A673 (cell line): Measurements from ENCODE around the gene RCBTB2. TPM values are rescaled to one million over a fixed set of nuclear protein-coding genes. Genes with fewer than 3 reads are reported as not detected.

Source experiments
- BruUV-seq: library from RNA; stranded (reverse); fragments of 400-500 nt; replicated peaks from 2 replicates; lab custom pipeline; 2021; lab: Mats Ljungman, UMichigan
- CTCF ChIA-PET: fragments of 300-600 bp; sonication (Branson Sonifier 250); formaldehyde crosslinking; loops from one replicate; lab custom pipeline; 2022; ENCODE audit warnings: antibody characterized with exemption; lab: Charles Lee
- POLR2A ChIA-PET: fragments of 300-600 bp; sonication (Branson Sonifier 250); formaldehyde crosslinking; loops from one replicate; lab custom pipeline; 2022; ENCODE audit warnings: antibody characterized with exemption; ENCODE audit not compliant: low non-redundant PET; lab: Charles Lee
- DNase-seq: peaks from one replicate; pipeline ENCODE4 v3.0.0-alpha.2; 2015; ENCODE audit warnings: low spot score
- H3K27ac ChIP-seq: fragments of 200-600 bp; sonication (generic); 2 replicates; pipeline ENCODE4 v1.5.1; 2016; ENCODE audit warnings: mixed run types, low read depth, mild to moderate bottlenecking, mixed read lengths, antibody characterized with exemption, low read length; ENCODE audit not compliant: poor library complexity, severe bottlenecking
- H3K27me3 ChIP-seq: fragments of 200-600 bp; sonication (generic); replicated peaks from 2 replicates; pipeline ENCODE4 v1.6.1; 2017; ENCODE audit warnings: mixed run types, low read depth, mild to moderate bottlenecking, mixed read lengths, antibody characterized with exemption, low read length; ENCODE audit not compliant: insufficient read depth, poor library complexity
- H3K36me3 ChIP-seq: fragments of 200-600 bp; sonication (generic); 2 replicates; pipeline ENCODE4 v1.6.1; 2016; ENCODE audit warnings: mixed run types, mild to moderate bottlenecking, mixed read lengths, antibody characterized with exemption, low read length; ENCODE audit not compliant: insufficient read depth, poor library complexity, severe bottlenecking
- H3K4me1 ChIP-seq: fragments of 200-600 bp; sonication (generic); 2 replicates; pipeline ENCODE4 v1.6.1; 2017; ENCODE audit warnings: mixed run types, mild to moderate bottlenecking, mixed read lengths, antibody characterized with exemption, low read length; ENCODE audit not compliant: insufficient read depth, poor library complexity, severe bottlenecking
- H3K4me3 ChIP-seq: fragments of 200-600 bp; sonication (generic); 2 replicates; pipeline ENCODE4 v1.5.1; 2016; ENCODE audit warnings: low read depth, mixed run types, mild to moderate bottlenecking, mixed read lengths, low read length; ENCODE audit not compliant: poor library complexity, severe bottlenecking
- H3K9me3 ChIP-seq: fragments of 200-600 bp; sonication (generic); 2 replicates; pipeline ENCODE4 v1.6.1; 2016; ENCODE audit warnings: mixed run types, low read depth, mild to moderate bottlenecking, mixed read lengths, antibody characterized with exemption, low read length; ENCODE audit not compliant: poor library complexity, severe bottlenecking
- EZH2 ChIP-seq: fragments of 200-600 bp; sonication (generic); IDR thresholded peaks from 2 replicates; pipeline ENCODE4 v1.6.1; 2017; ENCODE audit warnings: borderline replicate concordance, low read depth, mild to moderate bottlenecking, mixed read lengths, antibody characterized with exemption, low read length; ENCODE audit not compliant: poor library complexity, severe bottlenecking
- intact Hi-C: fragments of 100-400 bp; cut with micrococcal nuclease; formaldehyde crosslinking; loops from one replicate; pipeline ENCODE4 v1.10.0; 2022; ENCODE audit not compliant: unreplicated experiment
- total RNA-seq: library from RNA; stranded (reverse); gene quantifications from 2 replicates; pipeline ENCODE4 v1.2.3, GENCODE V29; 2021
- TF ChIP-seq, protein P1 (sequence below): fragments of 300-800, 200-600 bp; sonication (generic); conservative IDR thresholded peaks from 2 replicates; pipeline ENCODE4 v1.5.1; 2017; ENCODE audit warnings: low read depth, mild to moderate bottlenecking, antibody characterized with exemption, low read length, moderate library complexity, mixed read lengths

RCBTB2 gene
- total RNA-seq, 1 experiment from 2014 or later = 6.3 TPM

DNA sequence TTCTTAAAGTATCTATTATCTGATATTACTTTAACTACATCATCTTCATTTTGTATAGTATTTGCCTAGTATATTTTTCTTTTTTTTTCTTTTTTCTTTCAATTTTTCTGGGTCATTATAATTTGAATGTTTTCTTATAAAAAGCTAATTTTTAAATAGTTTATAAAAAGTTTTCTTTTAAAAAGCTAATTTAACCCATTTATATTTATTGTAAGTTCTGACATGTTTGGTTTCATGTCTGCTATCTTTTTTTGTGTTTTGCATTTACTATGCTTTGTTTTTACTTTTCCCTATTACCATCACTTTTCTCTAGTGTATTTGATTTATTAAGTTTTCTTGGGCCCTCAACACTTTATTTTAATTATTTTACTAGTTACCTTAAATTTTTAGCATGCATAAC is 22.6 kb upstream of the RCBTB2 start:
- POLR2A ChIA-PET = no interaction called here
- TF ChIP-seq, protein P1, sequence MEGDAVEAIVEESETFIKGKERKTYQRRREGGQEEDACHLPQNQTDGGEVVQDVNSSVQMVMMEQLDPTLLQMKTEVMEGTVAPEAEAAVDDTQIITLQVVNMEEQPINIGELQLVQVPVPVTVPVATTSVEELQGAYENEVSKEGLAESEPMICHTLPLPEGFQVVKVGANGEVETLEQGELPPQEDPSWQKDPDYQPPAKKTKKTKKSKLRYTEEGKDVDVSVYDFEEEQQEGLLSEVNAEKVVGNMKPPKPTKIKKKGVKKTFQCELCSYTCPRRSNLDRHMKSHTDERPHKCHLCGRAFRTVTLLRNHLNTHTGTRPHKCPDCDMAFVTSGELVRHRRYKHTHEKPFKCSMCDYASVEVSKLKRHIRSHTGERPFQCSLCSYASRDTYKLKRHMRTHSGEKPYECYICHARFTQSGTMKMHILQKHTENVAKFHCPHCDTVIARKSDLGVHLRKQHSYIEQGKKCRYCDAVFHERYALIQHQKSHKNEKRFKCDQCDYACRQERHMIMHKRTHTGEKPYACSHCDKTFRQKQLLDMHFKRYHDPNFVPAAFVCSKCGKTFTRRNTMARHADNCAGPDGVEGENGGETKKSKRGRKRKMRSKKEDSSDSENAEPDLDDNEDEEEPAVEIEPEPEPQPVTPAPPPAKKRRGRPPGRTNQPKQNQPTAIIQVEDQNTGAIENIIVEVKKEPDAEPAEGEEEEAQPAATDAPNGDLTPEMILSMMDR = no peak
- TF ChIP-seq EZH2 = no peak
- Histone ChIP-seq H3K9me3 (peaks cover 5% of the 10 kb centered on the region), H3K27ac (no peak overlapping the region), H3K4me3 (no peak overlapping the region), H3K4me1 (no peaks in the 10 kb centered on the region), H3K27me3 (no peaks in the 10 kb centered on the region), H3K36me3 (no peaks in the 10 kb centered on the region)
- CTCF ChIA-PET = no interaction called here
- intact Hi-C loops = no loop called here
- DNase-seq = no peak
- no TSS peak for BruUV-seq

DNA sequence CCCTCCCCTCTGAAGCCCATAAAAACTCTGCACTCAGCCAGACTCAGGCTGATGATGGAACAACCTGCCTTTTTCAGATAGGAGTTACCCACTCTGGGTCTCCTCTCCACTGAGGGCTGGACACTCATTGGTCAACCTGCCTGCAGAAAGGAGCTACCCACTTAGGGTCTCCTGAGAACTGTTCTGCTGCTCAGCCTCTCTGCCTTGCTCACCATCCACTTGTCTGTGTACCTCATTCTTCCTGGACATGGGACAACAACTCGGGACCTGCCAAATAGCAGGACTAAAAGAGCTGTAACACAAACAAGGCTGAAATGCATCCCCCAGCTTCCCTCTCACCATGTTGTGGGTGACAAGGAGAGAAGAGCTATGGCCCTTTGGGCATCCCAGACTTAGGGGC is 18.4 kb upstream of the RCBTB2 start:
- POLR2A ChIA-PET = no interaction called here
- TF ChIP-seq, protein P1 = no peak
- TF ChIP-seq EZH2 = no peak
- H3K4me1 ChIP-seq = no peaks in the 10 kb centered on the region
- no peaks in the 10 kb centered on the region for H3K27me3 ChIP-seq
- intact Hi-C loops = no loop called here
- DNase-seq = no peak
- no peak overlapping the region for H3K4me3 ChIP-seq
- no TSS peak for BruUV-seq
- H3K27ac ChIP-seq = no peak overlapping the region
- peaks cover 5% of the 10 kb centered on the region for H3K9me3 ChIP-seq
- H3K36me3 ChIP-seq = no peaks in the 10 kb centered on the region
- CTCF ChIA-PET = no interaction called here

DNA sequence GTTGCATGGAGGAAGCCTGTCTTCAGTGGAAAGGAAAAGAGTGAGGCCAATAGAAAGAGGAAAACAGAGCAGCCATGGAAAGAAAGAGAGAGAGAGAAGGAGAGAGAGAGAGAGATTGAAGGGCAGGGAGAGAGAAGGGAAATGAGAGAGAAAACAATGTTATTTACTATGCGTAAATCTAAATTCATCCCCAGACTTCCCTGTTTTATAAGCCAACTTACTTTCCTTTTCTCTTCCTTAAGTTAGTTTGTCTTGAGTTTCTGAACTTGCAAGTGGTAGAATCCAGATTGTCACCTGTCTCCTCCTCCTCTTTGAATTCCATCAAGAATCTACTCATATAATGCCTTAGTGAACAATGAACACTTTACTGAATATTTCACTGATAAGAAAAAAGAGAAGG is 16.8 kb upstream of the RCBTB2 start:
- TF ChIP-seq, protein P1 = no peak
- TF ChIP-seq EZH2 = no peak
- Histone ChIP-seq H3K27me3 (no peaks in the 10 kb centered on the region), H3K4me1 (no peaks in the 10 kb centered on the region), H3K36me3 (no peaks in the 10 kb centered on the region), H3K9me3 (peaks cover 5% of the 10 kb centered on the region), H3K27ac (no peak overlapping the region), H3K4me3 (no peak overlapping the region)
- POLR2A ChIA-PET = no interaction called here
- CTCF ChIA-PET = no interaction called here
- intact Hi-C loops = no loop called here
- BruUV-seq = no TSS peak
- DNase-seq = no peak
